Stimulated activated CD8-positive, alpha-beta memory T cell treated with anti-CD3 and anti-CD28 coated beads, Interleukin-7, amount 100 ng/mL, for 1 hour (primary cell): Measurements from ENCODE around the gene ITGA8.
"Not testable (repeated sequence)": the region's sequence is repeated elsewhere in the genome, so short reads cannot be mapped to it uniquely, and the experiment has no call there.

ENCODE experiments used
- DNase-seq, 2 donors: peaks; one replicate each; pipeline ENCODE4 v3.0.0-alpha.2; 2020; ENCODE audit warnings: low read depth in 2 of 2

Gene ITGA8

GRCh38 chr10:15620337-15620736 lies 99.4 kb downstream of the ITGA8 start:
- DNase-seq, result no peak

GRCh38 chr10:15609246-15609645 lies 110.5 kb downstream of the ITGA8 start:
- DNase-seq, result no peak

- DNase-seq, result no peak
Observed at GRCh38 chr10:15606377-15606776, 113.3 kb downstream of the ITGA8 start.

GRCh38 chr10:15605740-15606369 lies 113.9 kb downstream of the ITGA8 start:
- DNase-seq, result no peak

- no peak for DNase-seq
Observed at GRCh38 chr10:15603446-15604011, 116.2 kb downstream of the ITGA8 start.

- DNase-seq, result no peak
Observed at GRCh38 chr10:15601819-15602218, 117.9 kb downstream of the ITGA8 start.

- no peak for DNase-seq
Observed at GRCh38 chr10:15595260-15595659, 124.5 kb downstream of the ITGA8 start.

- DNase-seq, result no peak
Observed at GRCh38 chr10:15591937-15592336, 127.8 kb downstream of the ITGA8 start.

- no peak for DNase-seq
Observed at GRCh38 chr10:15591431-15591830, 128.3 kb downstream of the ITGA8 start.

GRCh38 chr10:15588635-15589508 lies 130.8 kb downstream of the ITGA8 start:
- DNase-seq, result no peak

- no peak for DNase-seq
Observed at GRCh38 chr10:15588151-15588550, 131.6 kb downstream of the ITGA8 start.

GRCh38 chr10:15587271-15587670 lies 132.5 kb downstream of the ITGA8 start:
- DNase-seq, result no peak

GRCh38 chr10:15585303-15585715 lies 134.4 kb downstream of the ITGA8 start:
- DNase-seq, result no peak

GRCh38 chr10:15582972-15583371 lies 136.8 kb downstream of the ITGA8 start:
- not testable (repeated sequence) for DNase-seq

GRCh38 chr10:15579605-15580004 lies 140.1 kb downstream of the ITGA8 start:
- no peak for DNase-seq

- no peak for DNase-seq
Observed at GRCh38 chr10:15572531-15573045, 147.1 kb downstream of the ITGA8 start.

- no peak for DNase-seq
Observed at GRCh38 chr10:15571575-15571974, 148.1 kb downstream of the ITGA8 start.

GRCh38 chr10:15570738-15571339 lies 148.9 kb downstream of the ITGA8 start:
- DNase-seq, result no peak

- no peak for DNase-seq
Observed at GRCh38 chr10:15567952-15568351, 151.8 kb downstream of the ITGA8 start.

- DNase-seq, result no peak
Observed at GRCh38 chr10:15563246-15563645, 156.5 kb downstream of the ITGA8 start.

- no peak for DNase-seq
Observed at GRCh38 chr10:15562578-15562977, 157.1 kb downstream of the ITGA8 start.

GRCh38 chr10:15562116-15562515 lies 157.6 kb downstream of the ITGA8 start:
- no peak for DNase-seq
